Measurements from ENCODE around the gene SLC25A40.

DNA sequence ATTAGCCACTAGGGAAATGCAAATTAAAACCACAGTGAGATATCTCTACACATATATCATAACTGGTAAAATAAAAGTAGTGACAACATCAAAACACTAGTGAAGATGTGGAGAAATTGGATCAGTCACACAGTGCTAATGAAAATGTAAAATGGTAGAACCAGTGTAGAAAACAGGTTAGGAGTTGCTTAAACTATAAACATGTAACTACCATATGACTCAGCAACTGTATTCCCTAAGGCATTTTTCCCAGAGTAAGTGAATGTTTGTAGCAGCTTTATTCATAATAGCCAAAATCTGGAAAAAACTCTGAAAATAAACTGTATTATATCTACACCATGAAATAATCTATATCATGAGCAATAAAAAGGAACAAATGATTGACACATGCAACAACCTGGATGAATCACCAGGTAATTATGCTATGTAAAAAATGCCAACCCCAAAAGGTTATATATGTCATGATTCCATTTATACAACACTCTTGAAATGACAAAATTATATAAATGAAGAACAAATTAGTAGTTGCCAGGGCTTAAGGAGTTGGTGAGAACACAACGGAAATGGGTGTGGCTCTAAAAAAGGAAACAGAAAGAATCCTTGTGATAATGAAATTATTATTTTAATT is 22.8 kb downstream of the SLC25A40 start:
- TF ChIP-seq CTCF (IDR thresholded peaks at IDR 0.05), result no peak
- no peak for TF ChIP-seq POLR2AphosphoS5 (IDR thresholded peaks at IDR 0.05; ENCODE audit: low read depth, low read length)
- TF ChIP-seq REST (IDR thresholded peaks at IDR 0.05; ENCODE audit: insufficient read depth in 1 of 2, low read depth in 2 of 2, low read length in 1 of 2), result no peak
